Measurements from ENCODE around the gene HORMAD1.
"Not testable (repeated sequence)": the region's sequence is repeated elsewhere in the genome, so short reads cannot be mapped to it uniquely, and the experiment has no call there.

HORMAD1 gene, protein sequence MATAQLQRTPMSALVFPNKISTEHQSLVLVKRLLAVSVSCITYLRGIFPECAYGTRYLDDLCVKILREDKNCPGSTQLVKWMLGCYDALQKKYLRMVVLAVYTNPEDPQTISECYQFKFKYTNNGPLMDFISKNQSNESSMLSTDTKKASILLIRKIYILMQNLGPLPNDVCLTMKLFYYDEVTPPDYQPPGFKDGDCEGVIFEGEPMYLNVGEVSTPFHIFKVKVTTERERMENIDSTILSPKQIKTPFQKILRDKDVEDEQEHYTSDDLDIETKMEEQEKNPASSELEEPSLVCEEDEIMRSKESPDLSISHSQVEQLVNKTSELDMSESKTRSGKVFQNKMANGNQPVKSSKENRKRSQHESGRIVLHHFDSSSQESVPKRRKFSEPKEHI

GRCh38 chr1:150720703-150721102 lies at the start of gene HORMAD1:
TSS of gene HORMAD1 (minus strand) at chr1:150720895. CDS start at chr1:150719505, 1,390 bp downstream.
- DNase-seq: no peak

DNA sequence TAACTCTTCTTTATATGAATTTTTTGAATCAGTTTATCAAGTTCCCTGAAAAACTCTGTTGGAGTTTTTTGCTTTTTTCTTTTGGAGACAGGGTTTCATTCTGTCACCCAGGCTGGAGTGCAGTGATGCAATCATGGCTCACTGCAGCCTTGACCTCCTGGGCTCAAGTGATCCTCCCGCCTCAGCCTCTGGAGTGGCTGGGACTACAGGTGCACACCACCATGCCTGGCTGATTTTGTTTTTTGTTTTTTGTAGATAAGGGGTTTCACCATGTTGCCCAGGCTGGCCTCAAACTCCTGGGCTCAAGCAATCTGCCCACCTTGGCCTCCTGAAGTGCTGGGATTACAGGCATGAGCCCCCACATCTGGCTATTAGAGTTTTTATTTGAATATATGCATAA lies 47.0 kb upstream of the HORMAD1 start:
- not testable (repeated sequence) for DNase-seq

GRCh38 chr1:150765977-150766301 lies 45.2 kb upstream of the HORMAD1 start:
- not testable (repeated sequence) for DNase-seq

- DNase-seq: no peak
These were observed 44.7 kb upstream of the HORMAD1 start, which contains the start of gene CTSS for GRCh38 chr1:150765296-150765976. TSS of gene CTSS (minus strand) at chr1:150765778. CDS start at chr1:150764763, 1,015 bp downstream.

- DNase-seq: no peak
These were observed 44.0 kb upstream of the HORMAD1 start for GRCh38 chr1:150764617-150765101.

DNA sequence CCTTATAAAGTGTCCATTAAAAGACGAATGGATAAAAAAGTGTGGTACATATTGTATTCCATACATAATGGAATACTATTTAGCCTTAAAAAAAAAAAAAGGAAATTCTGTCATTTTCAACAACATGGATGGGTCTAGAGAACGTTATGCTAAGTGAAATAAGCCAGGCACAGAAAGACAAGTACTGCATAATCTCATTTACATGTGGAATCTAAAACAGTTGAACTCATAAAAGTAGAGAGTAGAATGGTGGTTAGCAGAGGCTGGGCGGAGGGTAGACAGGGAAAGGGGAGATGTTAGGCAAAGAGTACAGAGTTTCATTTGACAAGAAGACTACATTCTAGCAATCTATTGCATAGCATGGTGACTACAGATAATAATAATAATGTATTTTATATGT lies 42.3 kb upstream of the HORMAD1 start:
- DNase-seq: no peak

DNA sequence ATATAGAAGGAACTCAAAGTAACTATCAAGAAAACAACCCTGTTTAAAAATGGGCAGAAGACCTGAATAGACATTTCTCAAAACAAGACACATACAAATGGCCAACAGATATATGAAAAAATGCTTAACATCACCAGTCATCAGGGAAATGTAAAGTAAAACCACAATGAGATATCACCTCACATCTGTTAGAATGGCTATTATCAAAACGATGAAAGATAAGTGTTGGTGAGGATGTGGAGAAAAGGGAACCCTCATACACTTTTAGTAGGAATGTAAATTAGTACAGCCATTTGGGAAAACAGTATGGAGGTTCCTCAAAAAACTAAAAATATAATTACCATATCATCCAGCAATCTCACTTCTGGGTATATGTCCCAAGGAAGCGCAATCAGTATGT lies 41.9 kb upstream of the HORMAD1 start:
- no peak for DNase-seq

DNA sequence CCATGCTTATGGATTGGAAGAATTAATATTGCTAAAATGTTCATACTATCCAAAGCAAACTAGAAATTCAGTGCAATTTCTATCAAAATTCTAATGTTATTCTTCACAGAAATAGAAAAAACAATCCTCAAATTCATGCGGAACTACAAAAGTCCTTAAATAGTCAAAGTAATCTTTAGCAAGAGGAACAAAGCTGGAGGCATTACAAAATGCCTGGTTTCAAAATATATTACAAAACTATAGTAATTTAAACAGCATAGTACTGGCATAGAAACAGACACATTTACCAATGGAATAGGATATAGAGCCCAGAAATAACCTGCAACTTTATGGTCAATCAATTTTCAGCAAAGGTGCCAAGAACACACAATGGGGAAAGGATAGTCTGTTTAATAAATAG lies 41.1 kb upstream of the HORMAD1 start:
- DNase-seq: no peak

GRCh38 chr1:150760013-150760412 lies 39.3 kb upstream of the HORMAD1 start:
- no peak for DNase-seq

DNA sequence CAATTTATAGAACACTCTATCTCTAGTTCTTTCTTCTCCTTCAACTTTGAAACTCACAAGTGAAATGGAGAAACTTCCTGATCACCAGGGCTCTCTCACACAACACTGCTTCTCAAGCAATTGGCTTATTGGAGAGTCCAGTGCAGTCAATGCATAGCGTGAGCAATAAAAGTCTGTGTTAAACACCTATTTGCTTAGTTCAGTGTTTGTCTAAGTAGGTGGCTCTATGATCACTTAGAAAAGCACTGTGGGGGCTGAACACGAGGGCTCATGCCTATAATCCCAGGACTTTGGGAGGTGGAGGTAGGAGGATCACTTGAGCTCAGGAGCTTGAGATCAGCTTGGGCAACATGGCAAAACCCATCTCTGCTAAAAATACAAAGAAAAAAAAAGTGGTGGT lies 32.7 kb upstream of the HORMAD1 start:
- no peak for DNase-seq

GRCh38 chr1:150751443-150751842 lies 30.7 kb upstream of the HORMAD1 start:
- DNase-seq: no peak

DNA sequence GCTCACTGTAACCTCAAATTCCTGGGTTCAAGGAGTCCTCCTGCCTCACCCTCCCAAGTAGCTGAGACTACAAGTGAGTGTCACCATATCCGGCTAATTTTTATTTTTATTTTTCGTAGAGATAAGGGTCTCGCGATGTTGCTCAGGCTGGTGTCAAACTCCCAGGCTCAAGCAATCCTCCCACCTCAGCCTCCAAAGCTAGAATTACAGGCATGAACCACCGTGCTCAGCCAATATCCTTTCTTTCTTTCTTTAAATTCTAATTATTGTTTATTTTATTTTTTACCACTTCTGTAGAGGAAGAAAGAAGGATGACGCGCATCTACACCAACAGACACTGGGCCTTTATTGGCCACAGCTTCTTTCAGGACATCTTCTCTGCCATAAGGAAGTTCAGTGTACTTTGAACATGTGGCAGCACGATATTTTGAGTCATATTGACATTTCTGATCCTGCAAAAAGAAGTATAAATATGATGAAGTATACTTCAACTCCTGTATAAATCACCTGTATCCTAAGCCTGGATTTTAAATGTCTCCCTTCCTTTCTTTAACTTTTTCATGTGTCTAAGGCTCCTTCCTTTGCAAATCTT lies 29.1 kb upstream of the HORMAD1 start:
- DNase-seq: no peak

- DNase-seq: no peak
These were observed 28.4 kb upstream of the HORMAD1 start for GRCh38 chr1:150748878-150749719.

DNA sequence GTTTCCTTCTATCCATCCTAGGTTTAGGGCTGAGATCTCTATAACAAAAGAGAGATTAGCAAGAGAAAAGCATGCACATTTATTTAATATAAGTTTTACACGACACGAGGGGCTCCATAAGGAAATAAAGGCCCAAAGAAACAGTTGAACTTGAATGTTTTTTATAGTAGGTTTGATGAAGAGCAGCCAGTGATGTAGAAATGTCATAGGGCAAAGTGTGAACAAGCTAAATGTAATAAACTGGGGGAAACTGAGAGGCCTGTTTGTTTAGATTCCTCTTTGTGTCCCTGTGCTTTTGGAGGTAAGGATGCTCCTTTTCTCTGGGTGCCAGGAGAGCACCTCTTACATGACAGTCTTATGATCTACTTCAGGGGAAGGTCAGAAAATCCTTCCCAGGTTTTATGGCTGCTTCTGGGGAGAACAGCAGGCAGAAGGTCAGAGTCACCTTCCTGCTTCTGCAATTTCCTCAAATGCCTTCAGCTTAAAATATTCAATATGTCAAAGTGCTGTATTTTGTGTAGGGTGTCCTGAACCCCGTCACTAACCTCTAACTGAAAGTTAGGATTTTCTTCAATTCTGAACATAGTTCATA lies 9.5 kb upstream of the HORMAD1 start:
- no peak for DNase-seq

DNA sequence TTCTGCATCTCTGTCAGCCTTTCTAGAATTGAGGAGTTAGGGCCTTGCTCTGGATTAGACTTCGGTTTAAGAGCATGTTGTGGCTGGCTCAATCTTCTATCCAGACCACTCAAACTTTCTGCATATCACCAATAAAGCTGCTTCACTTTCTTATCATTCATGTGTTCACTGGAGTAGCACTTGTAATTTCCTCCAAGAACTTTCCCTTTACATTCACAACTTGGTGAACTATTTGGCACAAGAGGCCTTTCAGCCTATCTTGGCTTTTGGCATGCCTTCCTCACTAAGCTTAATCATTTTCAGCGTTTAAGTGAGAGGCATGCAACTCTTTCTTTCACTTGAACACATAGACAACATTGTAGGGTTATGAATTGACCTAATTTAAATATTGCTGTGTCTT lies 3.6 kb upstream of the HORMAD1 start:
- no peak for DNase-seq

DNA sequence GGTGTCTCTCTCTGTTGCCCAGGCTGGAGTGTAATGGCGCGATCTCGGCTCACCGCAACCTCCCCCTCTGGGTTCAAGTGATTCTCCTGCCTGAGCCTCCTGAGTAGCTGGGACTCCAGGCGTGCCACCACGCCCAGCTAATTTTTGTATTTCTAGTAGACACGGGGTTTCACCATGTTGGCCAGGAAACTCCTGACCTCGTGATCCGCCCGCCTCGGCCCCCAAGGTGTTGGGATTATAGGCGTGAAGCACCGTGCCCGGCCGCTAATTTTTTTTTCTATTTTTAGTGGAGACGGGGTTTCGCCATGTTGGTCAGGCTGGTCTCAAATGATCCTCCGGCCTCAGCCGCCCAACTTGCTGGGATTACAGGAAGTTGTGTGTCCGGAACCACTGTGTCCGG lies 597 bp downstream of the HORMAD1 start:
- no peak for DNase-seq

DNA sequence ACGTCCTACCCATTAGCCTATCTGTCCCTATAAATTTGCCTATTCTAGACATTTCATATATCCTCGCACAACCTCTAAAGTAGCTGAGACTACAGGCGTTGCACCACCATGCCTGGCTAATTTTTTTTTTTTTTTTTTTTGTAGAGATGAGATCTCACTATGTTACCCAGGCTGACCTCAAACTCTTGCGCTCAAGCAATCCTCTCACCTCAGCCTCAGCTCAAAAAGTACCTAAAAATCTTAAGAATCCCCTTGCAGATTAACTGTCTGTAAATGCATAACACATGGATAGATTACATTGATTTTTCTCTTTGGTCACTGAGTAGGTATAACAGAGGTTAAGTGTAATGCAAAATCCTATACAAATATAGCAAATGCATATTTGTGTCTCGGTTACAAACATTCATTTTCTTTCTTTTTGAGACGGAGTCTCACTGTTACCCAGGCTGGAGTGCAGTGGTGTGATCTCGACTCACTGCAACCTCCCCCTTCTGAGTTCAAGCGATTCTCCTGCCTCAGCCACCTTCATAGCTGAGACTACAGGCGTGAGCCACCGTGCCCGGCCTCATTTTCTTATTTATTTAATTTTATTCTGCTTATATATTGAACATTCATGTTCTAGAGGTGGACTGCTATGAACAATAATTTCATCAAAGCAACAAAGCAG lies 2.3 kb downstream of the HORMAD1 start:
- no peak for DNase-seq

DNA sequence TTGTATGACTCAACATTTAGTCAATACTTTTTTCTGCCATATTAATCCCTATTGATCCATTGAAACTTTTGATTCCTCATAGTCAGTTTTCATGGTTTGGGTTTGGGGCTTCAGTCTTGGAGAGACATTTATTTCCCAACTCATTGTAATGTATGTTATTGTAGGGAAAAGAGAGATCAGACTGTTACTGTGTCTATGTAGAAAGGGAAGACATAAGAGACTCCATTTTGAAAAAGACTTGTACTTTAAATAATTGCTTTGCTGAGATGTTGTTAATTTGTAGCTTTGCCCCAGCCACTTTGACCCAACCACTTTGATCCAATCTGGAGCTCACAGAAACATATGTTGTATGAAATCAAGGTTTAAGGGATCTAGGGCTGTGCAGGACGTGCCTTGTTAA lies 11.7 kb downstream of the HORMAD1 start:
- DNase-seq: not testable (repeated sequence)

DNA sequence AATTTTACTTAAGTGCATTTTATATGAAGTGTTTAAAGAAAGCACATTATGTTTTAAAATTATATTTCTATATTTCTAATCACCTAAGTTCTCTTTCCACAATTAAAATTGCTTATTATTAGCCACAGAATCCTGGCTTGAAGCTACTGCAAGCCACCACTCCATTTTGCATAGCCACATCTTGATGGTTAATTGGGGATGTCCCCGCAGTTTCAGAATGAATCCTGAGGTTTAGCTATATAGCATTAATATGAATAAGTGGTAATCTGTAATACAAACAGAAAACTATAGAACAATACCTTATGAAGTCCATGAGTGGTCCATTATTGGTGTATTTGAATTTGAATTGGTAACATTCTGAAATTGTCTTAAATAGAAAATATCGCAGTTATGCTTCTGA lies 12.1 kb downstream of the HORMAD1 start:
- no peak for DNase-seq

DNA sequence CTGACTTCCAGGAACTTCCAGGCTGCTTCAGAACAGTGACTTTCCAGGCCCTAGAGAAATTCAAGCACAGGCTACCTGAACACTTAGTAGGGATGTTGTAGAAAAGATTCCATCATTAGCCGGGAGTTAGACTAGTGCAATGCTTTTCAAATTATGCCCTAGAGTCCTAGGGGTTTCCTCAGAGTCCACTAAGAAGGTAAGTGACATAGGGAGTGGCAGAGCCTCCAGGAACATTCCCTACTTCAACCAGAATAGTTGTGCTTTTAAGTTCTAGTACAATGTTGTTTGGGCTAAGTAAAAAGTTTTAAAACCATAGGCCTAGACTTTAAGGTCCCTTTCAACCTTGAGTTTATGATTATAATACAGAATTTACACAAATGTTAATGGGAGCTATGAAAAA lies 14.6 kb downstream of the HORMAD1 start:
- no peak for DNase-seq

GRCh38 chr1:150703427-150703826 lies 17.3 kb downstream of the HORMAD1 start:
- DNase-seq: no peak

Data from NCI-H1105 (cell line).